ENCODE measurements around the gene GSX1.
"Not testable (repeated sequence)": the region's sequence is repeated elsewhere in the genome, so short reads cannot be mapped to it uniquely, and the experiment has no call there.

The GSX1 gene

DNA sequence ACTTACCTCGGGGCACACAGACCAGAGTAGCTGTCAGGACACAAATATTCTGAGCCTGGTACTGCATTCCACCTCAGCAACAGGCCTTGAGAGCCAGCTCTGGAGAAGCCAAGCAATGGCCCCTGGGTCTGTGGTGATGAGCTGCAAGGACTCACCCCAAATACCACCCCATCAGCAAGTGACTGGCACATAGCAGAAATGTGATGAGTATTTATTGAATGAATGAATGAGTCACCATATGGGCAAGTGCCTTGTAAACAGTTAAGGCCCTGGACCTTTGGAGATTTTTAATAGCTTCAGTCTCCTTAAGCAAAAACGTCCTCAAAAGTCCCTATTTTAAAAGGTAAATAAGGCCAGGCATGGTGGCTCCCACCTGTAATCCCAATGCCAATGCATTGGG is 18.2 kb downstream of the GSX1 start:
- no peaks in the 10 kb centered on the region for H3K4me1 Mint-ChIP-seq (ENCODE audit: low read depth)
- H3K27me3 Mint-ChIP-seq: peaks cover 68% of the 10 kb centered on the region
- no peaks in the 10 kb centered on the region for H3K9me3 Mint-ChIP-seq
- H3K36me3 Mint-ChIP-seq (ENCODE audit: low read depth): no peaks in the 10 kb centered on the region
- H3K27ac Mint-ChIP-seq: no peak overlapping the region
- H3K4me3 Mint-ChIP-seq: no peak overlapping the region

DNA sequence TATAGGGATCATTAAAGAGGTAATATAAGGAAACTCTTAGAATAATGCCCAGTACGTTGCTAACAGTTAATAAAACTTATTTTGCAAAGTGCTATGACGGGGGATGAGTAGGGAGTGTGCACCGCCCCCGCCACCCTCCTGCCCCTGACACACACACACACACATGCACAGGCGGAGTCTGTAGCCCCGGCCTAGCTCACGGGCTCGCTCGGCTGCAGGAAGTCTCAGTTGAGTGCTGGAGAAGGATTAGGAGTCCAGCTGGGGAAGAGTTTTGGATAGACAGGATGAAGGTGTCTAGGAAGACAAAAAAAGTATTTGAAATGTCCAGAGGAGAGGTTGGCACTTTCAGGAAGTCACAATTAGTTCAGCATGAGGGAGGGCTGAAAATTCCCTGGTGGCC is 21.5 kb downstream of the GSX1 start:
- H3K27ac Mint-ChIP-seq: no peak overlapping the region
- H3K36me3 Mint-ChIP-seq (ENCODE audit: low read depth): no peaks in the 10 kb centered on the region
- H3K9me3 Mint-ChIP-seq: no peaks in the 10 kb centered on the region
- peaks cover 58% of the 10 kb centered on the region for H3K27me3 Mint-ChIP-seq
- no peak overlapping the region for H3K4me3 Mint-ChIP-seq
- no peaks in the 10 kb centered on the region for H3K4me1 Mint-ChIP-seq (ENCODE audit: low read depth)

DNA sequence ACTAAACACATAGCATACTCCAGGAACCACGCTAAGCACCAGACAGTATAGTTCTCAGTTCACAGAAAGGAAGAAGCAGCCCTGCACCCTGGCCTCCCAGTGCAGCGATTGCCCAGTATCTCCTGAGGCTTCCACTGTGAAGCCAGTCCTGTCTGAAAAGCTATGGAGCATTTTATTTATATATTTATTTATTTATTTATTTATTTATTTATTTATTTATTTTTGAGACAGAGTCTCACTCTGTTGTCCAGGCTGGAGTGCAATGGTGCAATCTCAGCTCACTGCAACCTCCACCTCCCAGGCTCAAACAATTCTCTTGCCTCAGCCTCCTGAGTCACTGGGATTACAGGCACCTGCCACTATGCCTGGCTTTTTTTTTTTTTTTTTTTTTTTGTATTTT is 25.5 kb downstream of the GSX1 start:
- H3K4me3 Mint-ChIP-seq; H3K4me1 Mint-ChIP-seq (ENCODE audit: low read depth); H3K36me3 Mint-ChIP-seq (ENCODE audit: low read depth); H3K27ac Mint-ChIP-seq; H3K9me3 Mint-ChIP-seq: not testable (repeated sequence)
- H3K27me3 Mint-ChIP-seq: peaks cover 67% of the 10 kb centered on the region

GRCh38 chr13:27820524-27821482 is 28.5 kb downstream of the GSX1 start:
- Mint-ChIP-seq H3K4me3 (no peak overlapping the region), H3K27ac (no peak overlapping the region), H3K27me3 (peaks cover 74% of the 10 kb centered on the region), H3K4me1 (ENCODE audit: low read depth) (no peaks in the 10 kb centered on the region), H3K9me3 (no peaks in the 10 kb centered on the region), H3K36me3 (ENCODE audit: low read depth) (no peaks in the 10 kb centered on the region)

DNA sequence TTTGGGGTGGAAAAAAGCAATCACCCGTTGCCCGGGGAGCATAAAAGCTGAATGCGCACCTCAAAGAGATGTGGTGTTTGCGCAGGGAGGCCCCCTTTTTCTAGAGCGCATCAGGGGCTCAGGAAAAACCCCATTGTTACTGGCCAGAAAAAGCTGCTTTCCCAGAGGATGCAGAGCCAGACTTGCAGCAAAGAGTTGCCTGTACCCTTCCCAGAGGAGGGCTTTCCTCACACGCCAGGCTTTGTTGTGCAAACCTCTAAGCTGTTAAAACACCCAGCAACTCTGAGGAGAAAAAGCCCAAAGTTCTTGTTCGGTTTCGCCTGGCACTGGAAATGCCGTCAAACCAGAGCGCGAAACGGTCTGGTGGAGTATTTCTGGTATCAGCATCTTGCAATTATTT is 29.3 kb downstream of the GSX1 start:
- Mint-ChIP-seq H3K27ac (no peak overlapping the region), H3K4me1 (ENCODE audit: low read depth) (peaks cover 3% of the 10 kb centered on the region), H3K4me3 (no peak overlapping the region), H3K9me3 (no peaks in the 10 kb centered on the region), H3K27me3 (peaks cover 76% of the 10 kb centered on the region), H3K36me3 (ENCODE audit: low read depth) (no peaks in the 10 kb centered on the region)

- H3K27me3 Mint-ChIP-seq: peaks cover 78% of the 10 kb centered on the region
- H3K4me3 Mint-ChIP-seq: no peak overlapping the region
- no peaks in the 10 kb centered on the region for H3K9me3 Mint-ChIP-seq
- H3K27ac Mint-ChIP-seq: no peak overlapping the region
- H3K4me1 Mint-ChIP-seq (ENCODE audit: low read depth): peaks cover 3% of the 10 kb centered on the region
- no peaks in the 10 kb centered on the region for H3K36me3 Mint-ChIP-seq (ENCODE audit: low read depth)
These were observed 30.1 kb downstream of the GSX1 start for GRCh38 chr13:27822258-27822872.

DNA sequence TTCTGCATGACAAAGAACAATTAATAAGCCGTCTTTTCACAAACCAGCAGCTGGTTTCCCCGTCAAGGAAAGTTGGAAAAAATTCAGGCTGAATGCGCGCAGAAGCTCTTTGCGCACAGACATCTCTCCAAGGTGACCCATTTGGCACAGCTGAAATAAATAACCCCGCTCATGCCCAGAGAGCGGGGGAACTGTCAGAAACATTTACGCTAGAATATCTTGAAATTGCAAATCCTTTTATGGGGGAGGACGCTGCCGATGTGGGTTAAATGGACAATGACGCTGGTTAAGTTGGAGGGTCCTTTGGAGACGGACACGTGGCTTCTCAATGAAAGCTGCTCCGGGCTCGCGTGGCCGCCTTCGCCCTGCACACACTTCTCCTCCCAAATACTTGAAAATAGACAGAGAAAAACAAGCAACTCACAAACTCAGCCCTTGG is 30.6 kb downstream of the GSX1 start:
- H3K27me3 Mint-ChIP-seq: peaks cover 80% of the 10 kb centered on the region
- H3K9me3 Mint-ChIP-seq: no peaks in the 10 kb centered on the region
- H3K36me3 Mint-ChIP-seq (ENCODE audit: low read depth): no peaks in the 10 kb centered on the region
- H3K4me3 Mint-ChIP-seq: no peak overlapping the region
- H3K4me1 Mint-ChIP-seq (ENCODE audit: low read depth): peaks cover 3% of the 10 kb centered on the region
- no peak overlapping the region for H3K27ac Mint-ChIP-seq

GRCh38 chr13:27824121-27824520 is 31.8 kb downstream of the GSX1 start:
- H3K36me3 Mint-ChIP-seq (ENCODE audit: low read depth): no peaks in the 10 kb centered on the region
- H3K4me3 Mint-ChIP-seq: no peak overlapping the region
- H3K9me3 Mint-ChIP-seq: no peaks in the 10 kb centered on the region
- peaks cover 84% of the 10 kb centered on the region for H3K27me3 Mint-ChIP-seq
- no peak overlapping the region for H3K27ac Mint-ChIP-seq
- peaks cover 3% of the 10 kb centered on the region for H3K4me1 Mint-ChIP-seq (ENCODE audit: low read depth)

DNA sequence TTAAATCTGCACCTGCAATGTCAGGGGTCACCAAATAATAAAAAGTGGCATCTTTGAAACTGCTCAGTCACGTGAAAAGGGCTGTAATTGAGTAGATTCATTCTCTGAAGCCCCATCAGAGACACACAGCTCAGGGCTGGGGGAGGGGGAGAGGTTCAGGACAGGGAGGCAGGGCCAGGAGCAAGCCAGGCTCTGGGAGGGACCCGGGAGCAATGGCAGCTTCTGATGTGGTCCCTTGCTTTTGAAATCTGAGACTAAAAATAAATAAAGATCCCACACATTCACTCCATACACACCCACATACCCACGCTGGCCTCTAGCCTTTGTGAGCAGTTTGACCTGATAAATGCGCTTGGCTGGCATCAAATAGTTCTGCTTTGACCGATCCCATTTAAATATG is 32.8 kb downstream of the GSX1 start:
- Mint-ChIP-seq H3K9me3 (no peaks in the 10 kb centered on the region), H3K4me3 (no peak overlapping the region), H3K4me1 (ENCODE audit: low read depth) (peaks cover 8% of the 10 kb centered on the region), H3K27me3 (peaks cover 84% of the 10 kb centered on the region), H3K27ac (no peak overlapping the region), H3K36me3 (ENCODE audit: low read depth) (no peaks in the 10 kb centered on the region)

GRCh38 chr13:27826379-27827353 is 34.4 kb downstream of the GSX1 start:
- Mint-ChIP-seq H3K4me3 (no peak overlapping the region), H3K36me3 (ENCODE audit: low read depth) (no peaks in the 10 kb centered on the region), H3K9me3 (no peaks in the 10 kb centered on the region), H3K27me3 (peaks cover 83% of the 10 kb centered on the region), H3K4me1 (ENCODE audit: low read depth) (peaks cover 11% of the 10 kb centered on the region), H3K27ac (no peak overlapping the region)

DNA sequence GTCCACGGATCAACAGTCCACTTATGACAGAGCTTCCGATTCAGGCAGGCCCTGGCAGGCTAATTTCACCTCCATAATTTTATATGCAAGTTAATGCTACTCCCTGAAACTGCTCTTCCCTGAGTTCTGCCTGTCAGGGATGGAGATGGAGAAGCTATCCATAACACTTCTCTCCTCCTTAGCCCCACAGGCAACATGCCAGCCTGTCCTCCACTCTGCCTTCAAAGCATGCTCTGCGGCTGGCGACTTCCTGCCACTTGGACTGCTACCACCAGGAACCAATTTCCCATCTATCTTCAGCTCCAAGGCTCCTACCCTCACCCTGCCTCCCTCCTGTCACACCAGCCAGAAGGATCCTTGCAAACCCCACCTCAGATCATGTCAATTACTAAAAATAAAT is 35.4 kb downstream of the GSX1 start:
- Mint-ChIP-seq H3K9me3 (no peaks in the 10 kb centered on the region), H3K4me1 (ENCODE audit: low read depth) (peaks cover 11% of the 10 kb centered on the region), H3K27ac (no peak overlapping the region), H3K36me3 (ENCODE audit: low read depth) (no peaks in the 10 kb centered on the region), H3K4me3 (no peak overlapping the region), H3K27me3 (peaks cover 83% of the 10 kb centered on the region)

DNA sequence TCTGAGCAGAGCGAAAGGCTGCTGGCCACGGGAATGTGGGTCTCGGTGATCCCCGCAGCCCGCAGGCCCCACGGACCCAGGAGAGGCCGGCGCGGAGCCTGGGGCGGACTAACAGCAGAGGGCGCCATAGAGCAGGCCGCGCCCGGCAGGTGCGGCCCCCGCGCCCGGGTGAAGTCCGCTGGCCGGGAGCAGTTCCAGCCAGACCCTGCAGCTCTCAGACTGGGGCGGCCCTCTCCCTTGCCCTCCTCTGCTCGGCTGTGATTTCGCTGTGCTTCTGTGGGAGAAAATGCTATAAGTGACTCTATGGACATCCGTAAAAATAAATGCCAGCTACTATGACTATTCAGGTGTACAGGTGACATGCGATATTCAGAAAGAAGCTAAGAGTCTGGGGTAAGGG is 37.7 kb downstream of the GSX1 start:
- Mint-ChIP-seq H3K4me1 (ENCODE audit: low read depth) (peaks cover 11% of the 10 kb centered on the region), H3K4me3 (peak overlapping the region; percentile 15), H3K27me3 (peaks cover 76% of the 10 kb centered on the region), H3K9me3 (no peaks in the 10 kb centered on the region), H3K27ac (no peak overlapping the region), H3K36me3 (ENCODE audit: low read depth) (no peaks in the 10 kb centered on the region)

DNA sequence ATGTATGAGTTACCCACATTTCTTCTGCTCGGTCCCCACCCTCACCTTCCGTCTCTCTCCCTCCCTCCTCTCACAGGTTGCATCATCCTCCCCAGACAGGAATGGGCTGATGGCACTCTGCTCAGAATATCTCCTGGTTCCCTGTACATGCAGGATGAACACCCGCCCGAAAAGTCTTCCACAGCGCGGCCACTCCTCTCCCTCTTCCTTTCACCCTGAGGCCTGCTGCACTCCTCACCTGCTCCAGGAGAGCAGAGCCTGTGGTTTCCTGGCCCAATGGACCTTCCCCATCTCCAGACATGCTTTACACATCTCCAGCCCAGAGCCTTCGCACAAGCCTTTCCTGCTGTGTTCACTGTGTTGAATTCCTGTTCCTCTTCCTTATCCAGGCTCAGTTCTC is 40.9 kb downstream of the GSX1 start:
- no peaks in the 10 kb centered on the region for H3K36me3 Mint-ChIP-seq (ENCODE audit: low read depth)
- no peak overlapping the region for H3K4me3 Mint-ChIP-seq
- H3K9me3 Mint-ChIP-seq: no peaks in the 10 kb centered on the region
- H3K27me3 Mint-ChIP-seq: peaks cover 58% of the 10 kb centered on the region
- no peak overlapping the region for H3K27ac Mint-ChIP-seq
- peaks cover 7% of the 10 kb centered on the region for H3K4me1 Mint-ChIP-seq (ENCODE audit: low read depth)

GRCh38 chr13:27834095-27834494 is 41.8 kb downstream of the GSX1 start:
- Mint-ChIP-seq H3K4me3 (no peak overlapping the region), H3K36me3 (ENCODE audit: low read depth) (no peaks in the 10 kb centered on the region), H3K4me1 (ENCODE audit: low read depth) (peaks cover 7% of the 10 kb centered on the region), H3K27ac (no peak overlapping the region), H3K9me3 (no peaks in the 10 kb centered on the region), H3K27me3 (peaks cover 56% of the 10 kb centered on the region)

- Mint-ChIP-seq H3K27me3 (peaks cover 54% of the 10 kb centered on the region), H3K27ac (no peak overlapping the region), H3K9me3 (no peaks in the 10 kb centered on the region), H3K4me1 (ENCODE audit: low read depth) (no peaks in the 10 kb centered on the region), H3K36me3 (ENCODE audit: low read depth) (no peaks in the 10 kb centered on the region), H3K4me3 (no peak overlapping the region)
These were observed 43.5 kb downstream of the GSX1 start for GRCh38 chr13:27835799-27836198.

All from stimulated activated naive CD8-positive, alpha-beta T cell treated with anti-CD3 and anti-CD28 coated beads, Interleukin-15, Interleukin-2, amounts not matched to agents 100 ng/mL and 50 ng/mL, for 24 hours (primary cell).